Measurements from ENCODE around the gene CDH4. TPM values are rescaled to one million over a fixed set of nuclear protein-coding genes. Genes with fewer than 3 reads are reported as not detected.

The CDH4 gene
- total and polyA plus RNA-seq, 11 donors: 0.04 to 0.54 (median 0.08) TPM; not detected in 1

DNA sequence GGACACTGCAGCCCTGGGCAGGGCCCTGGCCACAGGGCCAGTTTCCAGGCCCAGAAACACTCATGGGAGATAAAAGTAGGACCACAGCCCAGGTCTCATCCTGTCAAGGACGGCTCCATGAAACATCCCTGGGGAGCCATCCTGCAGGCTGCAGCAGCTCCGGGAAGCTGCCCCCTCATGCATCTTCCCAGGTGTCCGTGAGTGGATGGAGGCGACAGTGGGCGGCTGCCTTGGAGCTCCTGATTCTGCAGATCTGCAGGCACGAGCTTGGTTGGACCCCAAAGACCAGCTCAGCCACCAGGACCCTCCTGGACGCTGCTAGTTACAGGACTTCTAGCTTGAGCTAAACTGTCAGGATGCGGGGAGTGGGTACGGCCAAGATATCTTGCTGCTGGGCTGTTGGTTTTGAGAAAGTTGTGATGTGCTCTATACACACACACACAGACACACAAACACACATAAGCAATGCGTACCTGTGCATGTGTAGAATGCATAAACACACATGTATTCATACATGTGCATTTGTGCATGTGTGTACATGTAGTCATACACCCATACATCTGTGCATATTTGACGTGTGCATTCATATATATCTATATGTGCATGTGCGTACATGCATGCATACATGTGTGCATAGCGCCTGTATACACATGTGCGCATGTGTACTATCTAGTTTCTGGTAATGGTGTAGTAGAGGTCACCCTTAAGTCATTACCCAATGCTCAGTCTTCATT is 515.9 kb downstream of the CDH4 start:
- Histone ChIP-seq H3K4me1 (no peaks in the 10 kb centered on the region), H3K36me3 (no peaks in the 10 kb centered on the region), H3K9me3 (no peaks in the 10 kb centered on the region), H3K4me3 (no peak overlapping the region), H3K27ac (no peak overlapping the region), H3K27me3 (peaks cover 0 to 30% (median 0%) of the 10 kb centered on the region in 9 donors)
- no peak for TF ChIP-seq POLR2A (IDR thresholded peaks at IDR 0.05)
- TF ChIP-seq, protein P1, sequence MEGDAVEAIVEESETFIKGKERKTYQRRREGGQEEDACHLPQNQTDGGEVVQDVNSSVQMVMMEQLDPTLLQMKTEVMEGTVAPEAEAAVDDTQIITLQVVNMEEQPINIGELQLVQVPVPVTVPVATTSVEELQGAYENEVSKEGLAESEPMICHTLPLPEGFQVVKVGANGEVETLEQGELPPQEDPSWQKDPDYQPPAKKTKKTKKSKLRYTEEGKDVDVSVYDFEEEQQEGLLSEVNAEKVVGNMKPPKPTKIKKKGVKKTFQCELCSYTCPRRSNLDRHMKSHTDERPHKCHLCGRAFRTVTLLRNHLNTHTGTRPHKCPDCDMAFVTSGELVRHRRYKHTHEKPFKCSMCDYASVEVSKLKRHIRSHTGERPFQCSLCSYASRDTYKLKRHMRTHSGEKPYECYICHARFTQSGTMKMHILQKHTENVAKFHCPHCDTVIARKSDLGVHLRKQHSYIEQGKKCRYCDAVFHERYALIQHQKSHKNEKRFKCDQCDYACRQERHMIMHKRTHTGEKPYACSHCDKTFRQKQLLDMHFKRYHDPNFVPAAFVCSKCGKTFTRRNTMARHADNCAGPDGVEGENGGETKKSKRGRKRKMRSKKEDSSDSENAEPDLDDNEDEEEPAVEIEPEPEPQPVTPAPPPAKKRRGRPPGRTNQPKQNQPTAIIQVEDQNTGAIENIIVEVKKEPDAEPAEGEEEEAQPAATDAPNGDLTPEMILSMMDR (IDR thresholded peaks at IDR 0.05): no peak
- WGBS, 4 donors: 76 to 86% (median 82%) methylated on average over 13 to 14 of the region's 14 CpGs
- intact Hi-C loops (cut with DNase I): no loop called here
- no peak for DNase-seq
- ATAC-seq: no peak

DNA sequence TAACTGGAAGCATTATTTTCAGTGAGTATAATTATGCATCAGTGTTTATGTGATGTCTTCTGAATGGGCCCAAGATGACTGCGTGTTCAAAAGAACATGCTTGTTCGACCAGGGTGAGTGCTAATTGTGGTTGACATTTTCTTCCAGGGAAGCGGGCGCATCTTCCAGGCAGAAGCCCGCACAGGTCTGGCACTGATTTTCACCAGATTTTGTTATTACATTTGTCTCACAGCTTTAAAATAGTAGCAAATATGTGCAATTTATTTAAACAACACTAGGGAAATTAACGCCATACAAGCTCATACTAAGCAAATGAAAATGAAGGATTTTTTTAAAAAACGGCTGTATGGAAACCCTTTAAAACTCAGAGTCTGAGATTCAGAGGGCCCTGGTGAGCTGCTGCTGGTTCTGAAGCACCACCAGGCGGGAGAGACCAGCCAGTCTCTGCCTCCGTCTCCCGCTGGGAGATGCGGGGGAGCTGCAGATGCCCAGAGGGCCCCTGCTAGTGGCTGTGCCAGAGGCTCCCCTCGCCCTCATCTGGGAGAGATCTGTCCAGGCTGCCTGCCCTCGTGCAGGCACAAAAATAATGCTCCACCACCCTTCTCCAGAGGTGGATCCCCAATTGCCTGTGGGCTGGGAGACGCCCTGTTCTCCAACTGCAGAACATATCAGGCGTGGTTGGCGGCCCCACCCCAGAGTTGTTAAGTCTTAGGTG is 516.7 kb downstream of the CDH4 start:
- intact Hi-C loops (cut with DNase I): no loop called here
- Histone ChIP-seq H3K4me1 (no peaks in the 10 kb centered on the region), H3K36me3 (no peaks in the 10 kb centered on the region), H3K9me3 (no peaks in the 10 kb centered on the region), H3K27ac (no peak overlapping the region), H3K4me3 (no peak overlapping the region), H3K27me3 (peaks cover 0 to 27% (median 0%) of the 10 kb centered on the region in 9 donors)
- TF ChIP-seq, protein P1 (IDR thresholded peaks at IDR 0.05): no peak
- no peak for TF ChIP-seq POLR2A (IDR thresholded peaks at IDR 0.05)
- no peak for DNase-seq
- no peak for ATAC-seq
- WGBS, 4 donors: 62 to 75% (median 71%) methylated on average over 16 of the region's 16 CpGs

DNA sequence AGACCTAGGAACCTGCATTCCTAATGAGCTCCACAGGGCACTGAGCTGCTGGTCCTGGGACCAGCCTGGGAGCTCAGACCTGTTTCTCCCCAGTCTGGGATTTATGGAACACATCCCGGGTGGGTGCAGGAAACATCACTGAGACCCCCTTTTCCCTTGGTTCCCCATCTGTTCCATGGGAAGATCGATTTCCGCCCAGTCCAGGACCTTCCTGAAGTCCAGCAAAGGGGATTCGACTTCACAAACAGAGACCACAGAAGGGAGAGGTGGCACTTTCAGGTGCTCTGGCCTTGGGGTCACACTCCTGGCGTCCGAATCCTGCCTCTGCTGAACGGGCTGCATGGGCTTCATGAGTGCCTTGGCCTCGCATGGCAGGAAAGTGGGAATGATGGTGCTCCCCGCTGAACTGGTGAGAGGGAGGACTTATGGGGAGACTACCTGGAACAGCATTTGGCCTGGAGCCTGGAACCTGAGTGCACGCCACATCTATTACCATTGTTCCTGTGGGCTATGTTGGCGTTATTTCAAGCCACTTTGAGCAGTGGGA is 517.3 kb downstream of the CDH4 start:
- DNase-seq (no peak), ATAC-seq (no peak)
- Histone ChIP-seq H3K4me1 (no peaks in the 10 kb centered on the region), H3K27ac (no peak overlapping the region), H3K9me3 (no peaks in the 10 kb centered on the region), H3K36me3 (no peaks in the 10 kb centered on the region), H3K27me3 (peaks cover 0 to 30% (median 0%) of the 10 kb centered on the region in 9 donors), H3K4me3 (no peak overlapping the region)
- intact Hi-C loops (cut with DNase I): no loop called here
- TF ChIP-seq, protein P1 (IDR thresholded peaks at IDR 0.05): no peak
- no peak for TF ChIP-seq POLR2A (IDR thresholded peaks at IDR 0.05)
- WGBS, 4 donors: 82 to 87% (median 84%) methylated on average over 8 to 11 of the region's 11 CpGs

DNA sequence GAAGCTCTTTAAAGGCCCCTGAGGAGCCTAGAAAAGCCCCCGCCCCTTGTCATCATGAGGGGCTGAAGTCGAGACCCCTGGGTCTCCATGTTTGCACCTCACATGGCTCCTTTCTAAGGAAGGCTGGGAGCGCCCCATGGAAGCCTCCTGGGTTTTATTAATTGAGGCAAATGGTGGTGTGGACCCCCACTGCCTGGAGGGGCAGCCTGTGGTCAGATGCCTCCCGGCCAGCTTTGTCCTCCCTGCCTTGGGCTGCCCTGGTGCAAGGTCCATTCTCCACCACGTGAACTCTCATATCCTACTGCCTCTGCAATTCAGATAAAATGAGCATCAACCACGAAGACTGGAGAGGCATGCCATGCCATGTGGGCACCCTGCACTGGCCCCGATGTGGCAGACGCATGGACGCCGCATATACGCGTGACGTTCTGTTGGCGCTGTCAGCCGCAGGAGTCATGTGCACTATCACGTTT is 518.1 kb downstream of the CDH4 start:
- no peaks in the 10 kb centered on the region for H3K4me1 ChIP-seq
- H3K27ac ChIP-seq: no peak overlapping the region
- intact Hi-C loops (cut with DNase I): no loop called here
- peaks cover 0 to 24% (median 0%) of the 10 kb centered on the region in 9 donors for H3K27me3 ChIP-seq
- DNase-seq: no peak
- H3K36me3 ChIP-seq: no peaks in the 10 kb centered on the region
- WGBS, 4 donors: 87 to 94% (median 90%) methylated on average over 14 to 16 of the region's 16 CpGs
- no peaks in the 10 kb centered on the region for H3K9me3 ChIP-seq
- no peak for ATAC-seq
- H3K4me3 ChIP-seq: no peak overlapping the region
- TF ChIP-seq, protein P1 (IDR thresholded peaks at IDR 0.05): no peak
- no peak for TF ChIP-seq POLR2A (IDR thresholded peaks at IDR 0.05)
